D721Med (cell line): ENCODE results near the gene NAA11.

Experiments used
- DNase-seq: peaks from one replicate; pipeline ENCODE4 v3.0.0; 2011; ENCODE audit warnings: low spot score; ENCODE audit not compliant: insufficient read length
- FAIRE-seq: peaks from 2 replicates; lab custom pipeline; 2011; peaks lifted over from hg19 to GRCh38; lab: Jason Lieb, UNC
- CTCF ChIP-seq: IDR thresholded peaks from 2 replicates; pipeline ENCODE4 v1.5.1; 2012; ENCODE audit warnings: mild to moderate bottlenecking, control low read depth; ENCODE audit not compliant: insufficient read depth; ENCODE audit errors: missing control alignments

Gene NAA11

GRCh38 chr4:79325864-79326328 lies at the start of gene NAA11:
Gene NAA11, minus strand, starts transcription at chr4:79326061. Its CDS starts 184 bp downstream, at chr4:79325877.
- DNase-seq = no peak
- no peak for TF ChIP-seq CTCF
- no peak for FAIRE-seq

DNA sequence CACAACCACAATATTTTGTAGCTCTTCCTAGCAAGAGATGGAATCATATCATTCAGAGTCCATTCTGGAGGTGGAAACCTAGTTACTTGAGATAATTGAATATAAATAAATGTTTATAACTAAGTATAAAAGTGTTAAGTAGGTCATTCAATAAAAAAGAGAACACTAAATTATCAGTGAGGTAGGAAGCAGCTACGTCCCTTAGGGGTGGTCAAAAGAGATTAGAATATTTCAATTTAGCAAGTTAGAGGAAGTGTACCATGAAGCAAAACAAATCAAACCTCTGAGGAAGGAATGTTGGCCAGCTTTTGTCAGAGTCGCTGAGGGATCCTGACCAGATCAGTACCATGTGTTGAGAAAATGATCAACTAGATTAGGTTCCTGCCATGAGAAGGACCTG lies 44.2 kb upstream of the NAA11 start:
- no peak for TF ChIP-seq CTCF
- FAIRE-seq (no peak), DNase-seq (no peak)

GRCh38 chr4:79367096-79367495 lies 41.2 kb upstream of the NAA11 start:
- no peak for FAIRE-seq
- no peak for TF ChIP-seq CTCF

GRCh38 chr4:79366422-79366821 lies 40.6 kb upstream of the NAA11 start:
- FAIRE-seq = no peak
- no peak for DNase-seq
- no peak for TF ChIP-seq CTCF

More at GRCh38 chr4:79367096-79367495, 41.2 kb upstream of the NAA11 start:
- DNase-seq = no peak

- no peak for TF ChIP-seq CTCF
- DNase-seq (no peak), FAIRE-seq (peak; percentile 38)
These were observed 38.2 kb upstream of the NAA11 start for GRCh38 chr4:79364061-79364460.

- FAIRE-seq (peak; percentile 51), DNase-seq (no peak)
- no peak for TF ChIP-seq CTCF
These were observed 36.8 kb upstream of the NAA11 start for GRCh38 chr4:79362626-79363025.

GRCh38 chr4:79360006-79360405 lies 34.1 kb upstream of the NAA11 start:
- FAIRE-seq (no peak), DNase-seq (no peak)
- no peak for TF ChIP-seq CTCF
